Measurements from ENCODE around the gene HDC. TPM values are rescaled to one million over a fixed set of nuclear protein-coding genes. Genes with fewer than 3 reads are reported as not detected.

Gene HDC
- total RNA-seq, 6 donors from 2014 or later, result 0.30 to 6.3 (median 3.4) TPM

GRCh38 chr15:50227076-50227475, 38.5 kb downstream of the HDC start:
- Histone ChIP-seq H3K36me3 (no peaks in the 10 kb centered on the region), H3K27ac (no peak overlapping the region), H3K4me3 (no peak overlapping the region), H3K9me3 (no peaks in the 10 kb centered on the region), H3K27me3 (no peaks in the 10 kb centered on the region), H3K4me1 (no peaks in the 10 kb centered on the region)
- TF ChIP-seq POLR2A (IDR thresholded peaks at IDR 0.05) (no peak), EP300 (IDR thresholded peaks at IDR 0.05) (no peak), POLR2AphosphoS5 (IDR thresholded peaks at IDR 0.05) (no peak), CTCF (IDR thresholded peaks at IDR 0.05) (no peak)
- no peak for ATAC-seq (ENCODE audit: low FRiP score in 2 of 2)
- no peak for DNase-seq
- WGBS, 2 donors, result 85 to 87% methylated on average over 5 of the region's 5 CpGs

GRCh38 chr15:50225938-50226337, 39.6 kb downstream of the HDC start:
- Histone ChIP-seq H3K36me3 (no peaks in the 10 kb centered on the region), H3K27me3 (no peaks in the 10 kb centered on the region), H3K4me3 (no peak overlapping the region), H3K27ac (no peak overlapping the region), H3K9me3 (no peaks in the 10 kb centered on the region), H3K4me1 (no peaks in the 10 kb centered on the region)
- ATAC-seq (ENCODE audit: low FRiP score in 2 of 2) (no peak), DNase-seq (no peak)
- TF ChIP-seq POLR2A (IDR thresholded peaks at IDR 0.05) (no peak), EP300 (IDR thresholded peaks at IDR 0.05) (no peak), POLR2AphosphoS5 (IDR thresholded peaks at IDR 0.05) (no peak), CTCF (IDR thresholded peaks at IDR 0.05) (no peak)
- WGBS, 2 donors, result 86 to 87% methylated on average over 3 of the region's 3 CpGs

- ATAC-seq (ENCODE audit: low FRiP score in 2 of 2) (no peak), DNase-seq (no peak)
- WGBS, 2 donors, result 92 to 97% methylated on average over 1 of the region's 1 CpG
- no peaks in the 10 kb centered on the region for H3K36me3 ChIP-seq
- H3K4me1 ChIP-seq, result no peaks in the 10 kb centered on the region
- no peak overlapping the region for H3K27ac ChIP-seq
- H3K27me3 ChIP-seq, result no peaks in the 10 kb centered on the region
- no peaks in the 10 kb centered on the region for H3K9me3 ChIP-seq
- TF ChIP-seq POLR2A (IDR thresholded peaks at IDR 0.05), result no peak
- H3K4me3 ChIP-seq, result no peak overlapping the region
Measured at GRCh38 chr15:50225057-50225456, 40.5 kb downstream of the HDC start.

GRCh38 chr15:50224606-50225005, 40.9 kb downstream of the HDC start:
- H3K36me3 ChIP-seq, result no peaks in the 10 kb centered on the region
- no peak overlapping the region for H3K4me3 ChIP-seq
- H3K27ac ChIP-seq, result no peak overlapping the region
- TF ChIP-seq POLR2AphosphoS5 (IDR thresholded peaks at IDR 0.05) (no peak), POLR2A (IDR thresholded peaks at IDR 0.05) (no peak), CTCF (IDR thresholded peaks at IDR 0.05) (no peak), EP300 (IDR thresholded peaks at IDR 0.05) (no peak)
- no peak for DNase-seq
- no peaks in the 10 kb centered on the region for H3K4me1 ChIP-seq
- no peaks in the 10 kb centered on the region for H3K9me3 ChIP-seq
- no peaks in the 10 kb centered on the region for H3K27me3 ChIP-seq
- ATAC-seq (ENCODE audit: low FRiP score in 2 of 2), result no peak
- 71 to 76% methylated on average over 5 of the region's 5 CpGs for WGBS, 2 donors

GRCh38 chr15:50222181-50222580, 43.3 kb downstream of the HDC start:
- Histone ChIP-seq H3K4me3 (no peak overlapping the region), H3K4me1 (no peaks in the 10 kb centered on the region), H3K9me3 (no peaks in the 10 kb centered on the region), H3K36me3 (no peaks in the 10 kb centered on the region), H3K27ac (no peak overlapping the region), H3K27me3 (no peaks in the 10 kb centered on the region)
- ATAC-seq (ENCODE audit: low FRiP score in 2 of 2), result no peak
- DNase-seq, result no peak
- TF ChIP-seq CTCF (IDR thresholded peaks at IDR 0.05) (no peak), POLR2AphosphoS5 (IDR thresholded peaks at IDR 0.05) (no peak)
- WGBS, 2 donors, result 68 to 80% methylated on average over 2 of the region's 2 CpGs

Data from upper lobe of left lung (tissue), 6 donors.